PC-3 (cell line): ENCODE results near the gene LAMA2. TPM values are rescaled to one million over a fixed set of nuclear protein-coding genes. Genes with fewer than 3 reads are reported as not detected.

Experiments
- ATAC-seq: fragments of 200-7000 bp; cut with Tn5 transposase; 2 replicates; pipeline ENCODE4 v1.9.1; 2020; ENCODE audit warnings: mild to moderate bottlenecking, moderate library complexity
- BruUV-seq: library from RNA; stranded (reverse); fragments of 400-500 nt; replicated peaks from 2 replicates; lab custom pipeline; 2021; lab: Mats Ljungman, UMichigan
- CTCF ChIA-PET: fragments of 300-600 bp; sonication (Branson Sonifier 250); formaldehyde crosslinking; loops from one replicate; lab custom pipeline; 2022; ENCODE audit warnings: antibody characterized with exemption; lab: Charles Lee
- POLR2A ChIA-PET: fragments of 300-600 bp; sonication (Branson Sonifier 250); formaldehyde crosslinking; loops from one replicate; lab custom pipeline; 2022; ENCODE audit warnings: antibody characterized with exemption; ENCODE audit not compliant: unreplicated experiment; lab: Charles Lee
- DNase-seq: peaks from one replicate; pipeline ENCODE4 v3.0.0-alpha.2; 2015
- H2AFZ ChIP-seq: fragments of 300-600 bp; sonication (generic); 2 replicates; pipeline ENCODE4 v1.6.0; 2016; ENCODE audit warnings: antibody characterized with exemption, low read length
- H3F3A ChIP-seq: fragments of 300-600 bp; sonication (generic); one replicate; pipeline ENCODE4 v1.6.0; 2017; ENCODE audit warnings: antibody characterized with exemption, low read length, control low read depth, mild to moderate bottlenecking; ENCODE audit not compliant: unreplicated experiment
- H3K27ac ChIP-seq: fragments of 300-600 bp; sonication (generic); 2 replicates; pipeline ENCODE4 v1.5.1; 2016; ENCODE audit warnings: mild to moderate bottlenecking, low read length
- H3K27me3 ChIP-seq: fragments of 300-600 bp; sonication (generic); 2 replicates; pipeline ENCODE4 v1.6.1; 2016; ENCODE audit warnings: low read length, mixed read lengths
- H3K36me3 ChIP-seq: fragments of 300-600 bp; sonication (generic); 2 replicates; pipeline ENCODE4 v1.6.1; 2016; ENCODE audit warnings: low read depth, mixed run types, low read length, mixed read lengths
- H3K4me1 ChIP-seq: fragments of 300-600 bp; sonication (generic); 2 replicates; pipeline ENCODE4 v1.5.1; 2016; ENCODE audit warnings: low read length; ENCODE audit not compliant: insufficient read depth
- H3K4me2 ChIP-seq: fragments of 300-600 bp; sonication (generic); 2 replicates; pipeline ENCODE4 v1.6.0; 2016; ENCODE audit warnings: low read length
- H3K4me3 ChIP-seq: fragments of 300-600 bp; sonication (generic); 2 replicates; pipeline ENCODE4 v1.5.1; 2016; ENCODE audit warnings: mild to moderate bottlenecking, low read length, mixed read lengths
- H3K79me2 ChIP-seq: fragments of 300-600 bp; sonication (generic); 2 replicates; pipeline ENCODE4 v1.6.1; 2017; ENCODE audit warnings: low read length, mixed read lengths
- H3K9ac ChIP-seq: fragments of 300-600 bp; sonication (generic); 2 replicates; pipeline ENCODE4 v1.6.0; 2016; ENCODE audit warnings: mild to moderate bottlenecking, low read length
- H3K9me2 ChIP-seq: fragments of 300-600 bp; sonication (generic); replicated peaks from 2 replicates; pipeline ENCODE4 v1.6.1; 2016; ENCODE audit warnings: mixed run types, low read length, mixed read lengths
- H3K9me3 ChIP-seq: fragments of 300-600 bp; sonication (generic); 2 replicates; pipeline ENCODE4 v1.6.1; 2016; ENCODE audit warnings: low read length, mixed read lengths
- H4K20me1 ChIP-seq: fragments of 300-600 bp; sonication (generic); 2 replicates; pipeline ENCODE4 v1.6.1; 2016; ENCODE audit warnings: low read length, mixed read lengths
- EZH2 ChIP-seq: fragments of 300-600 bp; sonication (generic); IDR thresholded peaks from one replicate; pipeline ENCODE4 v1.6.1; 2017; ENCODE audit warnings: antibody characterized with exemption, mild to moderate bottlenecking, low read length; ENCODE audit not compliant: unreplicated experiment
- EZH2phosphoT487 ChIP-seq: fragments of 300-600 bp; sonication (generic); IDR thresholded peaks from 2 replicates; pipeline ENCODE4 v1.6.1; 2018; ENCODE audit warnings: mild to moderate bottlenecking, antibody characterized with exemption, low read length, borderline replicate concordance
- intact Hi-C: fragments of 100-400 bp; cut with micrococcal nuclease; formaldehyde crosslinking; loops from 2 replicates; pipeline ENCODE4 v1.9.0; 2023
- total RNA-seq: library from RNA; depleted of rRNA; stranded (reverse); fragments of >200 nt; gene quantifications from 2 replicates; pipeline ENCODE4 v1.2.3, GENCODE V29; 2014
- TF ChIP-seq, protein P1 (sequence below): fragments of 300-600 bp; sonication (generic); conservative IDR thresholded peaks from 2 replicates; pipeline ENCODE4 v1.5.1; 2017; ENCODE audit warnings: antibody characterized with exemption, low read depth, mild to moderate bottlenecking, low read length

The LAMA2 gene
- total RNA-seq, 1 experiment from 2014 or later = 0.22 TPM

DNA sequence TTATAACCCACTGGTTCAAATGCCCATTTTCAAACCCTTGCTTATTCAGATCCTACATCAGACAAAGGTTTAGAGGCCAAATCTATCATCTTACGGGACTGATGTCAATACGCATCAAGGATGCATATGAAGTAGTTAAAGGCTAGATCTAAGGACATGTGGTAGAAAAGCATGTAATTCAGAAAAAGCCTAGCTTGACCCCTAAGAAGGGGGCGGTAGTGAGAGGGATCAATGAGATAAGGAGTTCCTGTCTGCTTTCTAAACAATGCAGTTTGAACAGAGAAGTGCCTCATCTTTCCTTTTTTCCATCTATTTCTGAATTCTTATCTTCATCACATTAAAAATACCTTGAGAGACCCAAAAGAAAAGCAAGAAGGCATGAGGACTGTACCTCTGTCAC, 589.3 kb downstream of the LAMA2 start:
- Histone ChIP-seq H3K27ac (no peak overlapping the region), H3F3A (no peaks in the 10 kb centered on the region), H3K27me3 (no peaks in the 10 kb centered on the region), H4K20me1 (no peaks in the 10 kb centered on the region), H3K9me3 (no peaks in the 10 kb centered on the region), H3K4me3 (no peak overlapping the region), H3K79me2 (no peaks in the 10 kb centered on the region), H3K9ac (no peak overlapping the region), H3K36me3 (no peaks in the 10 kb centered on the region), H3K4me2 (no peak overlapping the region), H3K9me2 (no peaks in the 10 kb centered on the region), H3K4me1 (no peaks in the 10 kb centered on the region), H2AFZ (no peak overlapping the region)
- intact Hi-C loops = no loop called here
- no peak for TF ChIP-seq EZH2phosphoT487
- TF ChIP-seq, protein P1, sequence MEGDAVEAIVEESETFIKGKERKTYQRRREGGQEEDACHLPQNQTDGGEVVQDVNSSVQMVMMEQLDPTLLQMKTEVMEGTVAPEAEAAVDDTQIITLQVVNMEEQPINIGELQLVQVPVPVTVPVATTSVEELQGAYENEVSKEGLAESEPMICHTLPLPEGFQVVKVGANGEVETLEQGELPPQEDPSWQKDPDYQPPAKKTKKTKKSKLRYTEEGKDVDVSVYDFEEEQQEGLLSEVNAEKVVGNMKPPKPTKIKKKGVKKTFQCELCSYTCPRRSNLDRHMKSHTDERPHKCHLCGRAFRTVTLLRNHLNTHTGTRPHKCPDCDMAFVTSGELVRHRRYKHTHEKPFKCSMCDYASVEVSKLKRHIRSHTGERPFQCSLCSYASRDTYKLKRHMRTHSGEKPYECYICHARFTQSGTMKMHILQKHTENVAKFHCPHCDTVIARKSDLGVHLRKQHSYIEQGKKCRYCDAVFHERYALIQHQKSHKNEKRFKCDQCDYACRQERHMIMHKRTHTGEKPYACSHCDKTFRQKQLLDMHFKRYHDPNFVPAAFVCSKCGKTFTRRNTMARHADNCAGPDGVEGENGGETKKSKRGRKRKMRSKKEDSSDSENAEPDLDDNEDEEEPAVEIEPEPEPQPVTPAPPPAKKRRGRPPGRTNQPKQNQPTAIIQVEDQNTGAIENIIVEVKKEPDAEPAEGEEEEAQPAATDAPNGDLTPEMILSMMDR = no peak
- ATAC-seq (no peak), DNase-seq (no peak)
- ChIA-PET CTCF (no interaction called here), POLR2A (no interaction called here)
- no TSS peak for BruUV-seq

- TF ChIP-seq EZH2phosphoT487 (no peak), EZH2 (no peak)
- TF ChIP-seq, protein P1 = no peak
- H3K4me1 ChIP-seq = no peaks in the 10 kb centered on the region
- H3K27me3 ChIP-seq = no peaks in the 10 kb centered on the region
- H3K9me2 ChIP-seq = no peaks in the 10 kb centered on the region
- DNase-seq (no peak), ATAC-seq (no peak)
- no peak overlapping the region for H2AFZ ChIP-seq
- H3K79me2 ChIP-seq = no peaks in the 10 kb centered on the region
- H3K36me3 ChIP-seq = no peaks in the 10 kb centered on the region
- ChIA-PET POLR2A (no interaction called here), CTCF (no interaction called here)
- no peak overlapping the region for H3K9ac ChIP-seq
- intact Hi-C loops = no loop called here
- no peak overlapping the region for H3K27ac ChIP-seq
- H3K4me2 ChIP-seq = no peak overlapping the region
- no peaks in the 10 kb centered on the region for H4K20me1 ChIP-seq
- H3K4me3 ChIP-seq = no peak overlapping the region
- BruUV-seq = no TSS peak
- no peaks in the 10 kb centered on the region for H3K9me3 ChIP-seq
- no peaks in the 10 kb centered on the region for H3F3A ChIP-seq
Observed at GRCh38 chr6:129473546-129473945, 590.6 kb downstream of the LAMA2 start.

GRCh38 chr6:129475477-129476247, 592.7 kb downstream of the LAMA2 start:
- no peak overlapping the region for H3K4me3 ChIP-seq
- no peaks in the 10 kb centered on the region for H3K9me3 ChIP-seq
- no peaks in the 10 kb centered on the region for H3K36me3 ChIP-seq
- H3K79me2 ChIP-seq = no peaks in the 10 kb centered on the region
- H3F3A ChIP-seq = no peaks in the 10 kb centered on the region
- H3K27ac ChIP-seq = no peak overlapping the region
- TF ChIP-seq, protein P1 = no peak
- TF ChIP-seq EZH2 = no peak
- no peak for TF ChIP-seq EZH2phosphoT487
- no TSS peak for BruUV-seq
- H3K9me2 ChIP-seq = no peaks in the 10 kb centered on the region
- CTCF ChIA-PET = no interaction called here
- no peaks in the 10 kb centered on the region for H4K20me1 ChIP-seq
- no peak overlapping the region for H3K4me2 ChIP-seq
- no peak overlapping the region for H2AFZ ChIP-seq
- no peaks in the 10 kb centered on the region for H3K4me1 ChIP-seq
- ATAC-seq = no peak; the same call in 1 of the 2 replicates
- POLR2A ChIA-PET = no interaction called here
- H3K27me3 ChIP-seq = no peaks in the 10 kb centered on the region
- intact Hi-C loops = no loop called here
- H3K9ac ChIP-seq = no peak overlapping the region
- no peak for DNase-seq
